ENCODE measurements around the gene KCNH2.

DNA sequence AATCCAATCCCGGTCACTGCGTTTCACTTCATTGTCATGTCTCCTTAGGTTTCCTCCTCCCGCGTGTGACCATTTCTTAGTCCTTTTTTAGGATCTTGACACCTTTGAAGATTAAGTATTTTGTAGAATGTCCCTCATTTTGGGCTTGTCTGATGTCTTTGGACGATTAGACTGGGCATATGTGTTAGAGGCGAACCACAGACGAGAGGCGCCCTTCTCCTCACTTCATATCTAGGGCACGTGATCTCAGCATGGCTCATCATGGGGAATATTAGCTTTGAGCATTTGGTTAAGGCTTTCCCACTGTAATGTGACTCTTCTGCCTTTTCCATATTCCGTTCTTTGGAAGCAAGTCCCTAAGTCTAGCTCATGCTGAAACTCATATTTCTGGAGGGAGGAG is 59.0 kb downstream of the KCNH2 start:
- TF ChIP-seq, protein P1, sequence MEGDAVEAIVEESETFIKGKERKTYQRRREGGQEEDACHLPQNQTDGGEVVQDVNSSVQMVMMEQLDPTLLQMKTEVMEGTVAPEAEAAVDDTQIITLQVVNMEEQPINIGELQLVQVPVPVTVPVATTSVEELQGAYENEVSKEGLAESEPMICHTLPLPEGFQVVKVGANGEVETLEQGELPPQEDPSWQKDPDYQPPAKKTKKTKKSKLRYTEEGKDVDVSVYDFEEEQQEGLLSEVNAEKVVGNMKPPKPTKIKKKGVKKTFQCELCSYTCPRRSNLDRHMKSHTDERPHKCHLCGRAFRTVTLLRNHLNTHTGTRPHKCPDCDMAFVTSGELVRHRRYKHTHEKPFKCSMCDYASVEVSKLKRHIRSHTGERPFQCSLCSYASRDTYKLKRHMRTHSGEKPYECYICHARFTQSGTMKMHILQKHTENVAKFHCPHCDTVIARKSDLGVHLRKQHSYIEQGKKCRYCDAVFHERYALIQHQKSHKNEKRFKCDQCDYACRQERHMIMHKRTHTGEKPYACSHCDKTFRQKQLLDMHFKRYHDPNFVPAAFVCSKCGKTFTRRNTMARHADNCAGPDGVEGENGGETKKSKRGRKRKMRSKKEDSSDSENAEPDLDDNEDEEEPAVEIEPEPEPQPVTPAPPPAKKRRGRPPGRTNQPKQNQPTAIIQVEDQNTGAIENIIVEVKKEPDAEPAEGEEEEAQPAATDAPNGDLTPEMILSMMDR (IDR thresholded peaks at IDR 0.05; ENCODE audit: low read depth, low read length, poor library complexity, severe bottlenecking) = no peak
- TF ChIP-seq EZH2phosphoT487 (IDR thresholded peaks at IDR 0.05; ENCODE audit: borderline replicate concordance, low read length) = no peak
